GM12892 (cell line): Measurements from ENCODE around the gene CHCHD4.

Experiments used
- POLR2A ChIP-seq: IDR thresholded peaks from 2 replicates; pipeline ENCODE4 v1.6.1; 2011; ENCODE audit warnings: low read depth, low read length, control low read depth
- POLR2AphosphoS5 ChIP-seq: IDR thresholded peaks from 2 replicates; pipeline ENCODE4 v1.6.1; 2011; ENCODE audit warnings: low read depth, low read length, control low read depth
- TAF1 ChIP-seq: IDR thresholded peaks from 2 replicates; pipeline ENCODE4 v1.6.1; 2011; ENCODE audit warnings: low read depth, mild to moderate bottlenecking, control low read depth, low read length, borderline replicate concordance

DNA sequence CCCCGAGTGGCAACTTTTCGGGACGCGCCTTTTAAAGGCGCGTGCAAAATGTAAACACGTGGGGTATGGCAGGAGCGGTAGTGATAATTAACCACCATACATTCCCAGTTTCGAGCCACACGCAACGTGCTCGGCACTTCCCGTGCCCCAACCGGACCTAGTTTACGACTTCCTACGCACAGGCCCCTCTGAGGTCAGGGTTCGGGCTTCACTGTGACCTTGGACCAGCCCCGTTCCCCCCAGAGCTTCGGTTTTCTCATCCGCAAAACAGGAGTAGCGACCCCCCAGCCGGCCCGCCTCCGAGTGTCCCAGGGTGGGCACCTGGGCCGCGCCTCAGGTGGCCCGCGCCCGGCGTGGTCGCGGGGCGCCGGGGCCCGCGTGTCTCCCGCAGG lies 451 bp downstream of the CHCHD4 start:
- TF ChIP-seq POLR2A (peak; percentile 74), POLR2AphosphoS5 (no peak; the same call in 1 of the 2 replicates), TAF1 (no peak)
